Measurements from ENCODE around the gene NOC3L.

DNA sequence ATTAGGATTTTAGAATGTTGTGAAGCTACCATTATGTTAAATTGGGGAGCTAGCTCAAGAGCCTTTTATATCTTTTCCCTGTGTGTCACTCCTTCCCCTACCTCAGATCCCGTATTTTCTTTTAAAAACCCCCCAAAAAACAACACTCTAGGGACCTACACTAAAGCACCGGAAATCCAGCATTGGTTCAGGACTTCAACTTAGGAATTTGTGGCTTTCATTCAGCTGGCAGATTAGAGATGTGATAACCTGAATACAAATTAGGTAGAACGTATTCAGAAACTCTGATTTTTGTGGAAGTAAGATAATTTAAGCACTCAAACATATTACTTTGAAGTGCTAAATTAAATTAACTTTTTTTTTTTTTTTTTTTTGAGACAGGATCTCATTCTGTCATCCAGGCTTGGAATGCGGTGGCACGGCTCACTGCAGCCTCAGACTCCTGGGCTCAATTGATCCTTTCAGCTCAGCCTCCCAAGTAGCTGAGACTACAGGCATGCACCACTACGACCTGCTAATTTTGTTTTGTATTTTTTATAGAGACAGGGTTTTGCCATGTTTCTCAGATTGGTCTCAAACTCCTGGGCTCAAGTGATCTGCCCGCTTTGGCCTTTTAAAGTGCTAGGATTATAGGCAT lies 46.4 kb upstream of the NOC3L start:
- TF ChIP-seq CTCF (IDR thresholded peaks at IDR 0.05; ENCODE audit: low read length) (no peak), EZH2phosphoT487 (IDR thresholded peaks at IDR 0.05; ENCODE audit: low read length) (no peak), EZH2 (optimal IDR thresholded peaks at IDR 0.05; ENCODE audit: low read depth, low read length) (no peak)
